ENCODE measurements around the gene FLT1.

FLT1 gene

DNA sequence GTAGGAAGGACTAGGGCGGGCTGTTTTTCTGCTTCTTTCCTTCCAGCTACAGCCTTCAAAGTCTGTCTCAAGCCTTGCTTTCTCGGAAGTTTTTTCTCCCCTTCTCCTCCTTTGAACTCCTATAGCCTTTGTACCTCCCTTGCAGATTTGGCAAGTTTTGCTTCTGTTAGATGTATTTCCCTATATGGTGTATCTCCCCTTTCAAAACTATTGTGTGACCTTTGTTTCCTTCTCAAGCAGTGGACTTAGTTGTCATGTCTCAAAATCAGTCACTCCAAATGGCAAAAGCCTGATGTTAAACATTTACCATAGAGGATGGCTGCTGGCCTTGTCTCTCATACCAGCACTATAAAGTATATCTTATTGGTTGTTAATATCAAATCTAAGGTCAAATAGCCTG is 152.7 kb downstream of the FLT1 start:
- no peaks in the 10 kb centered on the region for H3K4me1 ChIP-seq
- no peak overlapping the region for H3K4me3 ChIP-seq
- no peak for DNase-seq
- no peak overlapping the region for H3K27ac ChIP-seq
- H3K9me3 ChIP-seq = no peaks in the 10 kb centered on the region
- TF ChIP-seq, protein P1, sequence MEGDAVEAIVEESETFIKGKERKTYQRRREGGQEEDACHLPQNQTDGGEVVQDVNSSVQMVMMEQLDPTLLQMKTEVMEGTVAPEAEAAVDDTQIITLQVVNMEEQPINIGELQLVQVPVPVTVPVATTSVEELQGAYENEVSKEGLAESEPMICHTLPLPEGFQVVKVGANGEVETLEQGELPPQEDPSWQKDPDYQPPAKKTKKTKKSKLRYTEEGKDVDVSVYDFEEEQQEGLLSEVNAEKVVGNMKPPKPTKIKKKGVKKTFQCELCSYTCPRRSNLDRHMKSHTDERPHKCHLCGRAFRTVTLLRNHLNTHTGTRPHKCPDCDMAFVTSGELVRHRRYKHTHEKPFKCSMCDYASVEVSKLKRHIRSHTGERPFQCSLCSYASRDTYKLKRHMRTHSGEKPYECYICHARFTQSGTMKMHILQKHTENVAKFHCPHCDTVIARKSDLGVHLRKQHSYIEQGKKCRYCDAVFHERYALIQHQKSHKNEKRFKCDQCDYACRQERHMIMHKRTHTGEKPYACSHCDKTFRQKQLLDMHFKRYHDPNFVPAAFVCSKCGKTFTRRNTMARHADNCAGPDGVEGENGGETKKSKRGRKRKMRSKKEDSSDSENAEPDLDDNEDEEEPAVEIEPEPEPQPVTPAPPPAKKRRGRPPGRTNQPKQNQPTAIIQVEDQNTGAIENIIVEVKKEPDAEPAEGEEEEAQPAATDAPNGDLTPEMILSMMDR (IDR thresholded peaks at IDR 0.05) = no peak
- no peaks in the 10 kb centered on the region for H3K27me3 ChIP-seq
- H3K36me3 ChIP-seq = no peaks in the 10 kb centered on the region
- intact Hi-C loops (cut with DNase I; ENCODE audit: low total_unique reads) = no loop called here

DNA sequence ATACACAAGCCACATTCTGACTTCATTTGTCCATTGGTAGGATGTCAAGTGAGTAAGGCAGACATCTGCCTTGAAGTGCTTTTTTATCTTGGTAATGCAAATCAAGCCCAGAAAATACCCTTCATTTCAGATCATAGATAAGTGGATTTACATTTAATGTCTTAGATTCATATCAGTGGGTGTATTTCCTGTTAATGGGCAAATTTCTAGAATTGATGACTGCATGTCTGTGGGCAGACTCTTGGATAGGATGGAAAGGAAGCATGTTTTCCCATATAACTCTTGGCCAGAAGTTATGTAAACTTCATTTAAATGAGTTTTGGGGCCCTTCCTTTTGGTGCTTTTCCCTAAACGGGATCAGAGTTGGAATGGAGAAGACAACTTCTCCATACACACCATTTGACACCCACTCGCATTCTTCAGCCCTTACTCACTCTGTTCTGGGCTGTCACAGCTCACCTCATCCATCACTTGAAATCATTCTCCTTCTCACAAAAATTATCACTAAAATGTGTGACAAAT is 154.6 kb downstream of the FLT1 start:
- TF ChIP-seq, protein P1 (IDR thresholded peaks at IDR 0.05) = no peak
- DNase-seq = no peak
- Histone ChIP-seq H3K4me1 (no peaks in the 10 kb centered on the region), H3K36me3 (no peaks in the 10 kb centered on the region), H3K27me3 (no peaks in the 10 kb centered on the region), H3K4me3 (no peak overlapping the region), H3K27ac (no peak overlapping the region), H3K9me3 (no peaks in the 10 kb centered on the region)
- intact Hi-C loops (cut with DNase I; ENCODE audit: low total_unique reads) = no loop called here

DNA sequence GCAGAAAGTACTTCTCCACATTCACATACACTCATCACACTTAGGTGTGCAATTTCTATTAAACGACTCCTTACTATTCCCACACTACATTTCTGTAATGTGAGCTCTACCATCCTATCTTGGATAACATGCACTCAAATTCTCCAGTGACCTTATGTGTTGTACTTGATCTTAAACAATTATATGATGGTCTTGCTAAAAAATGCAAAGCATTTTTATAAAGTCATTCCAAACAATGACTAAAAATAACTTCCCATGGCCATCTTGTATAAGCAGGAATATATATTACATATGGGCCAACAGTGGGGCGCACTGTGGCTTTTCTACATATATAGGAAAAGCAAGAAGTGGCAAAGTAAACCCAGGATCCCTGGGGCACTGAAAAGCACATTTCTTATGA is 155.5 kb downstream of the FLT1 start:
- Histone ChIP-seq H3K27me3 (no peaks in the 10 kb centered on the region), H3K4me3 (no peak overlapping the region), H3K4me1 (no peaks in the 10 kb centered on the region), H3K36me3 (no peaks in the 10 kb centered on the region), H3K27ac (no peak overlapping the region), H3K9me3 (no peaks in the 10 kb centered on the region)
- intact Hi-C loops (cut with DNase I; ENCODE audit: low total_unique reads) = no loop called here
- TF ChIP-seq, protein P1 (IDR thresholded peaks at IDR 0.05) = no peak
- no peak for DNase-seq

DNA sequence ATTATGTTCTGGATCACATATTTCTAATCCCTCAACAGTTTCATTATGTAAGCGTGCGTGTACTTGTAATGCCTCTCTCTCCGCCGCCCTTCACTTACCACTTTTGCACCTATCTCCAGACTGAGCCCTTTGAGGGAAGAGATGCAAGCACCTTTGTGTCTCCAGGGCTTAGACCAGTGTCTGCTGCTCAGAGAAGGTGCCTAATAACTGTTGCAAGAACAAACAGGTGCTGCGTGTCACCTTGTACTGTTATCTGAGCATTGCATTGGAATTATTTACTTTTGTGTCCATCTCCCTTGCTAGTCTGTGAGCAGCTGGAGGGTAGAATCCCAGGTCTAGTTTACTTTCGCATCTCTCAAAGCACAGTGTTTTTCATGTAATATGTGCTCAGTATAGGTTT is 156.2 kb downstream of the FLT1 start:
- Histone ChIP-seq H3K27ac (no peak overlapping the region), H3K4me3 (no peak overlapping the region), H3K4me1 (no peaks in the 10 kb centered on the region), H3K9me3 (no peaks in the 10 kb centered on the region), H3K27me3 (no peaks in the 10 kb centered on the region), H3K36me3 (no peaks in the 10 kb centered on the region)
- intact Hi-C loops (cut with DNase I; ENCODE audit: low total_unique reads) = no loop called here
- TF ChIP-seq, protein P1 (IDR thresholded peaks at IDR 0.05) = no peak
- DNase-seq = no peak

DNA sequence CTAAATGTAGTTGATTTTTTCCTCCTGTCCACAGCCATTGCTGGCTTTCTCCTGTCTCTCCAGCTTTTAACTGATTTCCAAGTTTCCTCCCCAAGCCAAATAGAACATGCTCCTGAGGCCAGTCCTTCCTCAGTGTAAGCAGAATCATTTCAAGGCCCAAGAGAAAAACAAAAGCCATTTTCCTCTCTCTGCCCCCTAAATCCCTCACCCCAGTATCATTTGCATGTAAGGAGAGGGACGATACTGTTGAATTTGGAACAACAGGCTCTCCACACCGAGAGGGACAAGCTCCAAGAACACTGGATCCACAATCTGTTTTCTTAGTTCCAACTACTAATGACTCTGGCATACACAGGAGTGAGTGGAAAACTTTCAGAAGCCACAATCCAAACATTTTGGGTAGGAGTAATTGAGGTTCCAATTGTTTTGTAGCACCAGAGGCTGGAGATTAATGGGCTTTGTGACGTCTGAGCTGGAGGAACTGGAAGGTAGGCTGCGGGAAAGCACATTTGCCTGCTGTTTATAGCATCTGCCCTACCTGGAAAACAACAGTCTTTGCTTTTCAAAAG is 156.8 kb downstream of the FLT1 start:
- DNase-seq = no peak
- intact Hi-C loops (cut with DNase I; ENCODE audit: low total_unique reads) = no loop called here

More for the DNA sequence above, 156.8 kb downstream of the FLT1 start:
- TF ChIP-seq, protein P1 (IDR thresholded peaks at IDR 0.05) = no peak
- no peaks in the 10 kb centered on the region for H3K4me1 ChIP-seq
- no peaks in the 10 kb centered on the region for H3K9me3 ChIP-seq
- H3K36me3 ChIP-seq = no peaks in the 10 kb centered on the region
- no peak overlapping the region for H3K4me3 ChIP-seq
- H3K27ac ChIP-seq = no peak overlapping the region
- no peaks in the 10 kb centered on the region for H3K27me3 ChIP-seq

All from tibial artery (tissue), 4 donors.